HG03432 (cell line): ENCODE data around the gene NIN.

Experiments used
- ATAC-seq: cut with Tn5 transposase; IDR thresholded peaks from one replicate; pipeline ENCODE4 v1.9.1; 2021; ENCODE audit warnings: mild to moderate bottlenecking, moderate library complexity; ENCODE audit not compliant: unreplicated experiment

NIN gene

DNA sequence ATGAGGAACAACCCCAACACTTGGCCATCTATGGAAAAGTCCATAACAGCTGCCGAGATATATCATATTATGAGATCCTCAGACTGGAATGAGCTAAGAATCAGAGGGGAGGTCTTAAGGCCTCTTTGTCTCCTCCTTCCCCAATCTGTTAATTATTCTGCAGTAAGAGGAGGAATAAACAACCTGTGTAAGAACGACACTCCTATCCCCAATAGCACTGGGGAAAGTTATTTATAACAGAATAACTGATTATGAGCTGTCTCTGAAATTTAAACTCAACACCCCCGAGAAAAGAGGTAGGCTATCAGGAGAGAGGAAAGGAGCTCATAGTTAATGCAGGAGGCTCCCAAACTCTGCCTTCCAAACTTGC is 68.0 kb downstream of the NIN start:
- ATAC-seq, result no peak

DNA sequence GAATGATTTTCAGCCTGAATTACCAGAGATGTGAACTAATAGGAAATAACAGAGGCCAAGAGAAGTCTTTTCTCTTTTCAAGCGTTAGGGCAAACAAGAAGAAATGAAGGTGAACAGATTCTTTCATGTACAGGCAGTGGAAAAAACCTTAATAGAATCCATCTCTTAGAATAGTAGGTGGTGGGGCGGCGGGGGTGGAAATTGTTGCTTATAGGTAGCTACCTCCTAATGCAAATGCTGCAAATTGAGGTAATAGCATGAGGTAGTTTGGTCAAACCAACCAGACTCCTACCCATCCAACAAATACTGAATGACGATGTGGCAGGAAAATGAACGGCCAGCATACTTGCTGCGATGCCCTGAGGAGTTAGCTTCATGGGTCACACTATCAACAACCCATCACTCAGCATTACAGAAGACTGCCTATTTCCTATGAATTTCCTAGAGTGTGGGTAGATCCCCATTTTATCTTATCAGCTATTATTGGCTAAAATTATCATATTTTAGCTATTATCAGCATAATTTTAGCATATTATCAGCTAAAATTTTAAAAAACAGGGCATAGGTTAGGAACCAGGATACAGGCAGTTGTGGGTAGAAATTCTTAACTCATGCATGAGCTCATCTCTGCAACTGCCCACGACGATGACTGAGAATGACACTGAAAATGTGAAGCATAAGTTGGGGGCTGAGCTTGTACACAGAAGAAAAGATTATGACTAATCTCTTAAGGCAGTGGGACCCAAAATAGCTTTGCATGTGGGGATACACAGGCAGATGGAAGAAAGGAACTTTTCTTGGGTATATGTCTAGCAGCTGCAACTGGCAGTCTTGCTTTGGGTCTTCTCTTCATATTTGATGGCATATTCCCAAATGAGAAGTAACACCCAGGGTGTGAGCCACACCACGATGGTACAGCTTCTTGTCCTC is 68.7 kb downstream of the NIN start:
- ATAC-seq, result peak; percentile 87

DNA sequence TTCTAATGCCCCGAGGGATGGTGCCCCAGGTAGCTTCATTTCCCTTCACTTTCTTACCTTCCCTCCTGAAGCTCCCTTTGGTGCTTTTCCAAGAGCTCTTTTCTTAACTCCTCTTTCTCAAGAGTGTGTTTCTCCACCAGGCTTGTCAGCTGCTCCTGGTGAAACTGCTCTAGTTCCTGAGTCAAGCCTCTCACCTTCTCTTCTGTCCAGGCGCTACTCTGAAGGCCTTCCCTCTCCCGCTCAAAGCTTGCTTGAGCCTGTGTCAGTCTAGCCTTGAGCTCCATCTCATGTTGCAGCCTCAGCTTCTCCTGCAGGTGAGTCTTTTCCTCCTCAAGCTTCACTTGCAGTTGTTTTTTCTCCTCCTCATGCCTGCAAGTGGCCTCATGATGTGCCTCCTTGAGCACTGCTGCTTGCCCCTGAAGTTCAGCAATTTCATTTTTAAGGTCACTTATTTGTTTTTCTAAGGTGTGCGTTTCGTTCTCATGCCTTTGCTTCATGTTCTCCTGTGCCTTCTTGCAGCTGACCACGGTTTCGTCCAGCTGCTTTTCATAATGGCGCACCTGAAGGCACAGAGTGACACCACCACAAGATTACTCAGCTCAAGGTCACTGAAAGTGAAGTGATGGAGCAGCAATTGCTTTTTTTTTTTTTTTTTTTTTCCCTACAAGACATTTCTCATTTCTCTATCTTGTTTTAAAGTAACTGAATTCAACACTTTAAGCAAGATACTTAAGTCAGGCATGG is 71.0 kb downstream of the NIN start:
- ATAC-seq, result no peak

DNA sequence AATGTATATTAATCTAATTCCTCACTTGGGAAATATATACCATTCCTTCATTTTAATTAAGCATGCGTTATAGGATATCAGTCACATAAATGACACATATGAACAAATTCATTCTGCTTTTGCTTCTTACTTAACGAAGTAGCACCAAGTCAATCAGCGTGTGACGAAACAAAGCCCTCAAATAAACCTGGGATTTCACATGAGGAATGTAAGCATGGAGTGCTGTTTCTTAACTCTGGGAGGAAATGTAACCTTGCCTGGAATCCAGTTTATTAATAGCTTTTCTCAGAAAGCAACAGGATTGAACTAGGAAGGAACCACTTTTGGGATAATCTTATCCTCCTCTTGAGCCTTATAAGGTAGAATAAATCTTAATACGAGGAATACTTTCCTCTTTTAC is 72.0 kb downstream of the NIN start:
- ATAC-seq, result no peak

DNA sequence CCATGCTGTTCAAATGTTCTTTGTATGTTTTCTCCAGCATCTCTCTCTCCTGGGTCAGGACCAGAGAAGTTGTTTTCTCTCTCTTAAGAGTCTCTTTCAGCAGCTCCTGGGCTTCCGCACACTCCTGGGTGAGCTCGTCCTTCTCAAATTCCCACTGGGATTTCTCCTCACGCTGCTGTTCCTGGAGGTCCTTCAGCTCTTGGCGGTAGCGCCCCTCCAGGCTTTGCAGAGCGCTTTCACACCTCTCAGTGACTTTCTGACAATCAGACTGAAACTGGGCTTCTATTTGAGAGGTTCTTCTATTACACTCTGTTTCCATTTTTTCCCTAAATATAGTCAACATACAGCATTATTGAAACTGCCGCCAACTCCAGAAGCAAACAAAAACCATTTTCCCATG is 72.7 kb downstream of the NIN start:
- ATAC-seq, result no peak

DNA sequence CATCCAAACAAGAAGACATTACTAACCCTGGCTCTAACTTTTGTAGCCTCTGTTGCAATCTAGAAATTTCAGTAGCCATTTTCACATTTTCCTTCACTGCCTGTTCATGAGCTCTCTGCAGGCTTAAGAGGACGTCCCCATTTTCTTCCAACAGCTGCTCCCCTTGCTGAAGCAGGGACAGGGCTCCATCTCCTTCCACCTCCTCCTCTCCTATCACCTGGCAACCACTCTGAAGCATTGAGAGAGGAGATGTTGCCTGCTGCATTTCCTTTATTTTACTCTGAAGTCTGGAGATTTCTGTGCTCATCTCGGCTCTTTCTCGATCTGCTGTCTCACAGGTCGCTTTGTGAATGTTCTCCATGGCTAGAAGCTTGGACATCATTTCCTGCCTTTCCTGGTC is 73.3 kb downstream of the NIN start:
- no peak for ATAC-seq

DNA sequence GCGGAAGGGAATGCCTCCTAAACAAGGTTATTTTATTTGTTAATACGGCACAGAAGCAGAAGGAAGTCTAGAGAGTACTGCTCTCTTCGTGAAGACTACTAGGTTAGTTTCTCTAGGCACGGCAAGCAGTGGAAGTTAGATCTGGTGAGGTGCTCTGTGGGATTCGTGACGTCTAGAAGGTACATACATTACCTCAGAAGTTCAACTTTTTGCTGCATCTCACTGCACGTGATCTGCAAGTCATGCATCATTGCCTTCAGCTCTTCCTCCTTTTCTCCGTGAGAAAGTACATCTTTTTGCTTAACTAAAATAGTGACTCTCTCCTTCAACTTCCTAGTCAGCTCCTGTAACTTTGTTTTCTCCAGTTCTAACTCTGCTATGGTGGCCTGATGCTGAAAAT is 74.7 kb downstream of the NIN start:
- no peak for ATAC-seq

DNA sequence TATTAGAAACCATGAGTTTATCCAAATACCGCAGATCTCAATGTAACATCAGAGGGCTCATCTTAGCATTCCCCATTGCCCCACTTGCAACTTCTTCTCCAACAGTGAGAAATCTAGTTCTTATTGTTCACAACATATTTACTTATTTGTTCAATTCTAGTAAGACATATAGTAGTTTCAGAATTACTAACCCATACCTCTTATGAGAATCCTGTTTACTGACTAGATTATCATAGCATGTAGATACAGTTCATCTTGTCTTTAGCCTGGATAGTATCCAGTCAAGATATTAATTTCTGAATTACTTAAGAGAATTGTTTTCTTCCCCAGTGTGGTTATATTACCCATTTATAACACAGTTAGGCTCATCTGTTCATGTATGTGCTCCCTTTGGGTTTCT is 80.6 kb downstream of the NIN start:
- no peak for ATAC-seq

DNA sequence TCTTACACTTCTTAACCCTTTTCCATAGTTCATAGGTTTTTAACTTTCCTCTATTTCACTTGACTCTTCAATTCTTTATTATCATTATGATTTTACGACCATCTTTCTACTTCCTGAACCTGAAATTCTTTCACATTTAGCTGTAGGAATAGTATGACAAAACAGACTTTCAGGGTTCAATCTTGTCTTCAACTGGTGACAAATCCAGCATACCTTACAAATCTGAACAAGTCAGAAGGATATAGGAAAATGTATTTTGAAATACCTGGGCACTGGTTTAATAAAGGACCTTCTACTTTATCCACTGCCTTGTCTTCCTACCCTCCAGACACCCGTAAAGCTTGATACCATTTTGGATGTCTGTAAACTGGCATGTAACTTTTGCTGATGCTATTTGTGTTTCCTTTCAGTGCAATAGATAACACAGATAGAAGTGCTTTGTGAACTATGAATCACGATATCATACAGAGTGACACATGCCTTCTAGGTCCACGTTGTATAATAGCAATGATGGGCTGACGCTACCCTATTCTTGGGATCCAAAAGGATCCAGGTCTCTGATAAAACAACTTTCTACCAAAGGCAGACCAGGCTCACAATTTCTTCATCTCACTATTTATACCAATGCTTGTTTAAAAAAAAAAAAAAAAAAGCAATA is 85.4 kb downstream of the NIN start:
- ATAC-seq, result no peak

DNA sequence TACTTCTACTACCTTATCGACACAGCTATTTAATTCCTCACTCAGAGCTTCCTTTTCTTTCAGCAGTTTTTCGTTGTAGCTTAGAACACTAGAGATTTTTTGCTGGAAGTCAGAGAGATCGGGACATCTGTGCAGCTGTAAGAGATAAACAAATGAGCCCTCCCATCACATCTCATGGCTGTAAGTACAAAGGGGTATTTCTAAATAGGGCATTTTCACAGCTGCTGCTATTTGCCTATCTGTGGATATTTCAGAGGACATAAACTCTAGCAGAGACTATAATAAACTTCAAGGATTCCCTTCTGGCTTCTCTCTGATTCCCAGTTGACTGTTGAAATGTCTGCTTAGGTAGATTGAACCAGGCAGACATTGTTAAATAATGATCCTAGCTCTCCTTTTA is 86.7 kb downstream of the NIN start:
- ATAC-seq, result no peak

DNA sequence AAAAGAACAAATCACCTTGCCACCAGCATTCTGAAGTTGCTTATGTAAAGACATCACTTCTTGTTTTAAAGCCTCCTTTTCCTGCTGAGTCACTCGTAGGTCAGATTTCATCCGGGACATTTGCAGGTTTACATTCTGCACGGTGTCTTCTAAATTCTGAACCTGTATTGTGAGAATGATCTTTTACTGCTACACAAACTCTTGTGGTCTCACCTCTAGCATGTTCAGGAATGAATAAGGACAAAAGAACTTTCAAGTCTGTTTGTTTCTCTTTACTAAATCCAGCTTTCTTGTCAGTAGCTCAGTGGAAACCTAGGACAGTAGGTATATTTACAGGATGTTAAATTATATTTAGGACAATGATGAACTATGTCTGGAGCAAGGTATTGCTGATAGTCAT is 89.4 kb downstream of the NIN start:
- ATAC-seq, result no peak

DNA sequence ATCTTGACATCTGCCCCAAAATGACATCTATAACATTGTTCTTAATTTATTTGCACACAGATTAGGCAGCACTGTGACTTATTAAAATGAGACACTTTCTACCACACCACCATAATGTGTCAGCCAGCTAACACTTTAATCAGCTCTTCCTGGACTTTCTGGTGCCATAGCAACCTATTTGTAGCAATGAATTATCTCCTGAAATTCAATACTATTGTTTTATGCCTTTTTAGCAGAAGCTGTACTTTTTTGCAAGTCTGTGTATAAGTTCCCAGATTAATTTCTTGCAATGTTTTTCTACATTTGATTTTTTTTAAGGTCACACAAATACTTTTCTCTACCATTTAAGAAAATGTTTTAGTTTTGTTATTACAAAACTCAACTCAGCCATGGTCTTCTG is 90.1 kb downstream of the NIN start:
- no peak for ATAC-seq

DNA sequence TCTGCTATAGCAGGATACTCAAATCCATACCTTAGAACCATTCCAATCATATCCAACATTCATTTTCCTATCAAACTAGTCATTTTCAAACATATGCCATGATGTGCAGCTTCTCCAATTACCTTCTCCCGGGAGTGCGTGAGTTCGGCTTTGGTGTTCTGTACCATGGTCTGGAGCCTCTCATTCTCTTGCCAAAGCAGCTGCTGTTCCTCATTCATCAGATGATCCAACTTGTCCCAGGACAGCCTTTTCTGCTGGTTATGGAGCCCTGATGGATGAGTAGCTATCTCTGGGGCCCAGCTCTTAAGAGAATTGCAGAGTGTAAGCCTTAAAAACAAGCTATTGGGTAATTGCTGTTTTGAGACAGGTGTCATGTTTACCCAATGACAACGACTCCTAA is 91.8 kb downstream of the NIN start:
- ATAC-seq, result no peak

DNA sequence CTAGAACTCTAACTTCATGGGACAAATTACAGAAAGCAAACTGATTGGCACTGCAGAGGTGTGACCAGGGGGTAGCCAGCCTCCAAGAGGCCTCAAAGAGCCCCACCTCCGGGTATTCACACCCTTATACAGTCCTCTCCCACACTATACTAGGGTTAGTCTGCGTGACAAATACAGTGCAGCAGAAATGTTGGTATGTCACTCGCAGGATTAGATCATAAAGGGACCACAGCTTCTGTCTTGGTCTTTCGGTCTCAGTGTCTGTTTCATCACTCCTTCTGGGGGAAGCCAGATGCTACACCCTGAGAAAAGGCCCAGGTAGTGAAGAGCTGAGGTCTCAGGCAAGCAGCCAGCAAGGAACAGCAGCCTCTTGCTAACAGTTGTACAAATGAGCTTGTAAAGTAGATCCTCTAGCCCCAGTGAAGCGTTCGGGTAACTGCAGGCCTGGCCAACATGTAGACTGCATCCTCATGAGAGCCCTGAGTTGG is 94.0 kb downstream of the NIN start:
- ATAC-seq, result peak; percentile 87

DNA sequence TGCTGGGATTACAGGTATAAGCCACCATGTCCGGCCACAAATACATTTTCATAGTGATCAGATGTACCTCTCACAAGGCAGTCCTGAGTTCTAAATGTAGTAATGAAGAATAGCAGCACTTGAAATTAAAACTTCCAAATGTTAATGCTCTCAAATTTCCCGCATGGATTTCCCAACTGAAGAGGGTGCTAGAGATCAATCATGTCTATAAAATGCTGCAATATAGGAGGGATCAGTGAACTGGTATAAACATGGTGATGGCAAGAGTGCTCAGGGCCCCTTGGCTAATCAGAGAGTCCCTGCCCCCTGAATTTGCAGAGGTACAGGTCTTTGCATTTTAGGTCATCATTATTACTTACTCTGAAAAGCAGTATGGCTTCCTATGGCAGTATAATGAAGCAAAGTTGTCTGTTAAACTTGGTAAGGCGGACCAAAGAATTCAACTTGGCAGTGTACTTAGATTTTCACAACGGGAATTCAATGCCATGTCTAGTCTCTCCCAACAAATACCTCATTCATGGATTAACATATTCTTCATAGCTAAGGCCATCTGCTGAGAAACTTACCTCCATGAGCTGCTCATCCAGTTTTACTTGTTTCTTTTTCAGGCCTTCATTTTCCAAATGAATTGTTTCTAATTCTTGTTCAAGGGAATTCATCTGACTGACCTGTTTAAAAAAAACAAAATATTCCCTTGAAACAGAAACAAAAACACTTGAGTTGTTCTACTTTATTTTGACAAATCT is 95.8 kb downstream of the NIN start:
- no peak for ATAC-seq

DNA sequence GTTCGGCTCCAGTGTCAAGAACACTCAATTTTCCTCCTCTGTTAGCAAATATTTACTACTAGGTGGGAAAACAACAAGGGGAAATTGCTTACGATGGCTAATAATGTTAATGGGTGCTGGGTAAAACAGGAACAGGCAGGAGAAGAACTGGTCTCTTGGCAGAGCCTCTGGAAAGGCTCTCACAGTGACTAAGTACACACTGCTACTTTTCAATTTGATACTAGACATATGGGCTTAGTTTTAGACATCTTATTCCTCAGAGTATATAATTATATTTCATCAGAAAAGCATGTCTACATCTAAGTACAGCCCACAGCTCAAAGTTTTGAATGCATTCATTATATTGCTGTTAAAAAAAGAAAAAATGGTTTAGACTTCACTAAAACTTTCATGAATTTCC is 97.5 kb downstream of the NIN start:
- ATAC-seq, result no peak

DNA sequence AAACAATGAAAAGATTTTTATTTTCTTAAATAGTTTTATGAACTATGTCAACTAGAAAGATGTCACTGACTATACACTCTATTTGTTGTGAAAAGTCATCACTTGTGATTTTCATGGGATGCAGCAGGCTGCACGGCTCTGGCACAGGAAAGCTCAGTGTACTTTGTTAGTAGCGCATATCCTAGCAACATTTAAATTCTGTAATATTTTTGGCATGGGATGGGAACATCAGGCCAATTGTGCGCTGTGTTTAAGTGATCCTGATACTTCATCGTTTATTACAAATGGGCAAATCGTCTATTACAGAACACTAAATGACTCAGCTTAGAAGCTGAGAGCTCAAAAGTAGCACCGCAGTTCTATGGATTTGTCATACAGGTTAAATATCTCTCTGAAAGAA is 102.1 kb downstream of the NIN start:
- ATAC-seq, result no peak

DNA sequence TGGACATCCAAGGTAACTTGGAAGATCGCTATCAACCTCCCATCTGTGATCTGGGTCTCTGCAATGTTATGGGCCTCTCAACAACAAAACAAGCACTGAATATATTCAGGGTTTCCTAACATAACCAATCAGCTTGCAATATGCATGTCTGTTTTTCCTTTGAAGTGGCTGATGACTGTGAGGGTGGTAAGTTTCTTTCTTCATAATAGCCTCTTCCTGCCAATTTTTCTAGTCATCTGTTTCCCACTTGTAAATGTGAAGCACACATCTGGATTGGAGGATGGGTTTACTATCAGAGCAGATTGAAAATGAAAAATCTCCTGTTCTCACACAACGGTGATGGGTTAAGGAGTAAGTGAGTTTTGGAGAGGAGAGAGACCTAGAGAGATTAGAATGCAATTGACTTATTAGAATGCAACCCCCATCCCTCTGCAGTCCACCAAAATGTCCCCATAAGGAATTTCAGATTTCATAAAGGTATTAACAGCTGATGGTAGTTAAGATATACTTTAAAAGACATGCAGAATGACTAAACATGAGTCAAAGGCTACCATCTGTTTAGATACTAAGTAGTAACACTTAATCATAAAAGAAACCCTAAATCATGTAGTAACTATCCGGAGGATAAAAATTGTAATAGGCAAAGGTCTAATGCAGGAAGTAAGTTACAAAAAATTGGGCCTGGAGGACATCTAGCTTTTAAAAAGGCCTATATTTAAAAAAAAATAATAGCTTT is 104.4 kb downstream of the NIN start:
- no peak for ATAC-seq

DNA sequence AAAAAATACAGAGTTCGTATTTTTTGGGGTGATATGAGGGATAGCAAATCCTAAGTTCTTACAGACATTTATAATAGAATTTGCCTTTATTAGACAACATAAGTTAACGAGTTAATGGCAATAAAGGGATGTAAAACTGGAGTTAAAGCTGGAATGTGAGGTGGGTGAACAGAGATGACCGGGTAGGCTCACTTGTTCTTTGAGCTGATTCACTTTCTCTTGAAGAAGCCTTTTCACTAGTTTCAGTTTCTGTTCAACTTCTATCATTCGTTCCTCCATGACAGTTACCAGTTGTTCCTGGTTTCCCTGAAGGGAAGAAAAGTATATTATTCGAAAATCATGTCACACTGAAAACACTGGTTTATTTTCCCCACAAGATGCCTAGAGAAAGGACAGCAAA is 105.2 kb downstream of the NIN start:
- no peak for ATAC-seq
